ENCODE data around the gene PRR27. TPM values are rescaled to one million over a fixed set of nuclear protein-coding genes. Genes with fewer than 3 reads are reported as not detected.

The PRR27 gene
- total and polyA plus RNA-seq, 8 donors, result not detected

DNA sequence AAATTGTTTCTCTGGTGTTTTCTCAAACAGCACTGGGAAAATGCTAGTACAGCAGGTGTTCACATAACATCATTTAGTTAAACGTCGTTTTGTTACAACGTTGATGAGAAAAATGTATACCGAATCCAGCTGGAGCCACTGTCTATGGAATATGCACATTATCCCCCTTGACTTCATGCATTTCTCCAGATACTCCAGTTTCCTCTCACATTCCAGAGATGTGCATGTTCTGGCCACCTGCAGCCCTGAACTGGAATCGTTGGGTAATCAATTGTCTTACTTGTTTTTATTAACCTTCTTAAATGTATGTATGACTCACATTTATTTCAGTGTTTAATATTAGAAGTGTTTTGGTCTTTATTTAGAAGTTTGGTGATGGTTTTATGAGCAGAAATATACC lies 23.1 kb downstream of the PRR27 start:
- FAIRE-seq (no peak), DNase-seq (no peak), ATAC-seq (no peak)
- peaks cover 0 to 6% (median 3%) of the 10 kb centered on the region in 3 donors for H3K4me1 ChIP-seq
- H3K36me3 ChIP-seq, result no peaks in the 10 kb centered on the region
- 31 to 34% methylated on average over 5 of the region's 5 CpGs for WGBS, 2 donors
- H3K27ac ChIP-seq, result no peak overlapping the region
- no peak overlapping the region for H3K4me3 ChIP-seq
- TF ChIP-seq, protein P1, sequence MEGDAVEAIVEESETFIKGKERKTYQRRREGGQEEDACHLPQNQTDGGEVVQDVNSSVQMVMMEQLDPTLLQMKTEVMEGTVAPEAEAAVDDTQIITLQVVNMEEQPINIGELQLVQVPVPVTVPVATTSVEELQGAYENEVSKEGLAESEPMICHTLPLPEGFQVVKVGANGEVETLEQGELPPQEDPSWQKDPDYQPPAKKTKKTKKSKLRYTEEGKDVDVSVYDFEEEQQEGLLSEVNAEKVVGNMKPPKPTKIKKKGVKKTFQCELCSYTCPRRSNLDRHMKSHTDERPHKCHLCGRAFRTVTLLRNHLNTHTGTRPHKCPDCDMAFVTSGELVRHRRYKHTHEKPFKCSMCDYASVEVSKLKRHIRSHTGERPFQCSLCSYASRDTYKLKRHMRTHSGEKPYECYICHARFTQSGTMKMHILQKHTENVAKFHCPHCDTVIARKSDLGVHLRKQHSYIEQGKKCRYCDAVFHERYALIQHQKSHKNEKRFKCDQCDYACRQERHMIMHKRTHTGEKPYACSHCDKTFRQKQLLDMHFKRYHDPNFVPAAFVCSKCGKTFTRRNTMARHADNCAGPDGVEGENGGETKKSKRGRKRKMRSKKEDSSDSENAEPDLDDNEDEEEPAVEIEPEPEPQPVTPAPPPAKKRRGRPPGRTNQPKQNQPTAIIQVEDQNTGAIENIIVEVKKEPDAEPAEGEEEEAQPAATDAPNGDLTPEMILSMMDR (IDR thresholded peaks at IDR 0.05), result no peak
- intact Hi-C loops (cut with DNase I), result no loop called here
- no peaks in the 10 kb centered on the region for H3K27me3 ChIP-seq
- H3K9me3 ChIP-seq, result no peaks in the 10 kb centered on the region

DNA sequence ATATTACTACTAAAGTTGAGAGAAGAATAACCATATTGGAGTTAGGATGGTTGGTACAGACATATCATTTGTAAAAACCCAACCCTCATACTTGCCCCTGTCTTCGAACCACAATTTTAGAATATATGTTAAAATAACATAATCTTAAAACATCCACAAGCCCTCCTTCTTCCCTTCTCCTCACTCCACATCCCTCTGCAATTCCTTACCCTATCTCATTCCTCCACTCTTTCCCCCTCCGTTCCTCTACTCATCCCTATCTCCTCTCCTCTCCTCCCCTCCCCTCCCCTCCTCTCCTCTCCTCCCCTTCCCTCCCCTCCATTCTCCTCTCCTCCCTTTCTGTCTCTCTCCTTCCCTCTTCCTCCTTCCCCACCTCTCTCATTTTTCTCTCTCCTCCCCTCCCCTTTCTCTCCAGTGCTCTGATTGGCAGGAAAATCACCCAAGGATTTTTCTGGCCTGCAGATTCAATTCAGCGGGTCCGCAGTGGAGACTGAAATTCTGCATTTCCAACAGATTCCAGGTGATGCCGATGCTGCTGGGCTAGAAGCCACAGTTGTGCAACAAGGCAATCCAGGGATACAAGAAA lies 24.1 kb downstream of the PRR27 start:
- Histone ChIP-seq H3K4me3 (no peak overlapping the region), H3K9me3 (no peaks in the 10 kb centered on the region), H3K4me1 (peaks cover 0 to 9% (median 4%) of the 10 kb centered on the region in 3 donors), H3K36me3 (no peaks in the 10 kb centered on the region), H3K27me3 (no peaks in the 10 kb centered on the region), H3K27ac (no peak overlapping the region)
- DNase-seq (no peak), ATAC-seq (no peak), FAIRE-seq (no peak)
- TF ChIP-seq, protein P1 (IDR thresholded peaks at IDR 0.05), result no peak
- WGBS, 2 donors, result 85 to 89% methylated on average over 5 of the region's 5 CpGs
- intact Hi-C loops (cut with DNase I), result no loop called here

GRCh38 chr4:70179811-70180210 lies 25.8 kb downstream of the PRR27 start:
- H3K36me3 ChIP-seq, result no peaks in the 10 kb centered on the region
- H3K27me3 ChIP-seq, result no peaks in the 10 kb centered on the region
- H3K9me3 ChIP-seq, result no peaks in the 10 kb centered on the region
- DNase-seq (no peak), FAIRE-seq (no peak), ATAC-seq (no peak)
- 60 to 70% methylated on average over 2 of the region's 2 CpGs for WGBS, 2 donors
- no peak overlapping the region for H3K4me3 ChIP-seq
- intact Hi-C loops (cut with DNase I), result no loop called here
- H3K4me1 ChIP-seq, result peaks cover 0 to 15% (median 13%) of the 10 kb centered on the region in 3 donors
- H3K27ac ChIP-seq, result no peak overlapping the region
- TF ChIP-seq, protein P1 (IDR thresholded peaks at IDR 0.05), result no peak

- no peak for DNase-seq
- ATAC-seq, result no peak
- WGBS, 2 donors, result 48 to 50% methylated on average over 1 of the region's 1 CpG
- Histone ChIP-seq H3K4me3 (no peak overlapping the region), H3K4me1 (peaks cover 0 to 15% (median 13%) of the 10 kb centered on the region in 3 donors), H3K27ac (peak overlapping the region in 1 of 4 donors; percentile 11), H3K36me3 (no peaks in the 10 kb centered on the region), H3K27me3 (no peaks in the 10 kb centered on the region), H3K9me3 (no peaks in the 10 kb centered on the region)
- intact Hi-C loops (cut with DNase I), result no loop called here
- TF ChIP-seq, protein P1 (IDR thresholded peaks at IDR 0.05), result no peak
- FAIRE-seq, result no peak
Measured at GRCh38 chr4:70181864-70182263, 27.8 kb downstream of the PRR27 start.

DNA sequence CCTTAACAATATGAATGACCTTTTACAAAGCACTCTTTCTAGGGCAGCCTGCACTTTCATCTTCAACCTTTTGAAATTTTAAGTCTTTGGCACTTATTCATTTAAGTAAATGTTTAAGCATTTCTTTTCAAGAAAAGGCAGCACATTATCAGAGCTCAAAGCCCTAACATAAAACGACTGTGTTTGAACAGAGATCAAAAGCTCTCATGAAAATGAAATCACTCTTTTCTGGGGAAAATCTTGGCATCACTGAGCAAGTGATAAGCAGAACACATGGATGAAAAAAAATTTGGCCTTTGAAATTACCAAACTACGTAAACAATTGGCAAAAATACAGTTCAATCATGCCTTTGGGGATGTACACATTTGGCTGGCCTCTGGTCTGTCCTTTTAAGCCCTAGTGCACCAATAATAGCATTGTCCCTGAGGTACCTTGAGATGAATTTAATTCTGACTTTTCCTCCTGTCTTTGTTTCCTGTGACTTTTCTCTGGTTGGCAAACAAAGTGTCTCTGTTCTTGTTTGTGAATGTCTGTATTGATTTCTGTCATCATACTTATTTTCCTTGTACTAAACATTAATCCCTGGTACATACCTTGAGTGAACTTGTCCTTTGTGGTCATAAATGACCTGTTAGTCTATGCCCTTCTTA lies 28.6 kb downstream of the PRR27 start:
- Histone ChIP-seq H3K27me3 (no peaks in the 10 kb centered on the region), H3K27ac (peak overlapping the region in 2 of 4 donors; percentile 11 to 33), H3K4me3 (no peak overlapping the region), H3K4me1 (peaks cover 0 to 19% (median 13%) of the 10 kb centered on the region in 3 donors), H3K36me3 (no peaks in the 10 kb centered on the region), H3K9me3 (no peaks in the 10 kb centered on the region)
- ATAC-seq, result peak; percentile 50 to 88 (median 78)
- DNase-seq, result no peak
- no peak for FAIRE-seq
- WGBS, 2 donors, result 4 to 10% methylated on average over 2 of the region's 2 CpGs
- intact Hi-C loops (cut with DNase I), result no loop called here
- TF ChIP-seq, protein P1 (IDR thresholded peaks at IDR 0.05), result no peak

All from pancreas (tissue), 10 donors.